GM18508 (cell line): Measurements from ENCODE around the gene ZNF736.
A peak's percentile ranks its signal among the peaks of the same experiment; 100 is the strongest.
"Not testable (repeated sequence)": the region's sequence is repeated elsewhere in the genome, so short reads cannot be mapped to it uniquely, and the experiment has no call there.

ENCODE experiments used
- ATAC-seq: cut with Tn5 transposase; IDR thresholded peaks from one replicate; pipeline ENCODE4 v1.9.1; 2021; ENCODE audit warnings: moderate number of reproducible peaks; ENCODE audit not compliant: insufficient read depth, unreplicated experiment

ZNF736 gene

DNA sequence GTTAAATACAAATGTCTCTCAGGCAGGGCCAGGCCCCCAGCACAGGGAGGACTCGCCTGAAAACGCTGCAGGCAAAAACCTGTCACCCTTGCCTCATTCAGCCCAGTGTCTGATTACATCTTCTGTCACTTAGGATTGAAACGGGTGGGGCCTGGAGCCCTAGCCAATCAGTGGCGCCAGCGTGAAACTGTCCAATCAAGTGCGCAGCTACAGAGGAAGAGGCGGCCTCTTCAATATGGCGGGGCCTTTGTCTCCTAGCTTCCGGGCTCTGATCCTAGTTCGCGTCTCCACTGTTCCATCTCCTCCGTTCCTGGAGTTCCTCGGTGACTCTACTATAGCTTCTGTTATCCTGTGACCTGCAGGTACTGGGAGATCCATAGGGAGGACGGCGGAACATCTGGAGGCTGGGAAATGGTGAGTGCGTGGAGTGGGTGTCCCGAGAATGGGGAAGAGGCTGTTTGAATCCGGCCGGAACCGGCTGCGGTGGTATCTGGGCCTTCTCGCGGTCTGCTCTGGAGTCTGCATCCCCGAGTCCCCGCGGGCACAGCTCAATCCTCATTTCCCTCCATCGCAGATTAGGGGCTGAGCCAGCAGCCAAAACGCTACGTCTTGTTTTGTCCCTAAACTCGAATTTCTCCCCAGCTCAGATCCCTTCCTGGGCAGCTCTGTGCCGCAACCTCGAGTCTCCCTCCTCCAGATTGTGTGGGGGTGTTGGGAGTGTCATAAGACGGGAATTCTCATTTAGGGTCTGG, at the start of gene ZNF736:
Gene ZNF736 (plus strand): TSS at position 222 of the 752 bp plus-strand sequence. CDS start 190 bp downstream, at position 412.
- peak; percentile 100 for ATAC-seq

DNA sequence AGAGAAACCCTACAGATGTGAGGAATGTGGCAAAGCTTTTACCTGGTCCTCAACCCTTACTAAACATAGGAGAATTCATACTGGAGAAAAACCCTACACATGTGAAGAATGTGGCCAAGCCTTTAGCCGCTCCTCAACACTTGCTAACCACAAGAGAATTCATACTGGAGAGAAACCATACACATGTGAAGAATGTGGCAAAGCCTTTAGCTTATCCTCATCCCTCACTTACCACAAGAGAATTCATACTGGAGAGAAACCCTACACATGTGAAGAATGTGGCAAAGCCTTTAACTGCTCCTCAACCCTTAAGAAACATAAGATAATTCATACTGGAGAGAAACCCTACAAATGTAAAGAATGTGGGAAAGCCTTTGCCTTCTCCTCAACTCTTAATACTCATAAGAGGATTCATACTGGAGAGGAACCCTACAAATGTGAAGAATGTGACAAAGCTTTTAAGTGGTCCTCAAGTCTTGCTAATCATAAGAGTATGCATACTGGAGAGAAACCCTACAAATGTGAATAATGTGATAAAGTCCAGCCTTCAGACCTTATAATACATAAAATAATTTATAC, 47.3 kb upstream of the ZNF736 start:
- no peak for ATAC-seq

DNA sequence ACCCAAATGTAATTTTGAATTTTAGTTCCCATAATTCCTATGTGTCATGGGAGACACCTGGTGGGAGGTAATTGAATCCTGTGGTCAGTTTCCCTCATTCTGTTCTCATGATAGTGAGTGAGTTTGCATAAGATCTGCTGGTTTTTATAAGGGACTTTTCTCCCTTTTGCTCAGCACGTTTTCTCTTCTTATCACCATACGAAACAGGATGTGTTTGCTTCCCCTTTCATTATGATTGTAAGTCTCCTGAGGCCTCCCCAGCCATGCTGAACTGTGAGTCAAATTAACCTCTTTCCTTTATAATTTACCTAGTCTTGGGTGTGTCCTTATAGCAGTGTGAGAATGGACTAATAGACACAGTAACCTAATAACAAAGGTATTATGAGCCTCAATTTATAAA, 36.1 kb upstream of the ZNF736 start:
- no peak for ATAC-seq

DNA sequence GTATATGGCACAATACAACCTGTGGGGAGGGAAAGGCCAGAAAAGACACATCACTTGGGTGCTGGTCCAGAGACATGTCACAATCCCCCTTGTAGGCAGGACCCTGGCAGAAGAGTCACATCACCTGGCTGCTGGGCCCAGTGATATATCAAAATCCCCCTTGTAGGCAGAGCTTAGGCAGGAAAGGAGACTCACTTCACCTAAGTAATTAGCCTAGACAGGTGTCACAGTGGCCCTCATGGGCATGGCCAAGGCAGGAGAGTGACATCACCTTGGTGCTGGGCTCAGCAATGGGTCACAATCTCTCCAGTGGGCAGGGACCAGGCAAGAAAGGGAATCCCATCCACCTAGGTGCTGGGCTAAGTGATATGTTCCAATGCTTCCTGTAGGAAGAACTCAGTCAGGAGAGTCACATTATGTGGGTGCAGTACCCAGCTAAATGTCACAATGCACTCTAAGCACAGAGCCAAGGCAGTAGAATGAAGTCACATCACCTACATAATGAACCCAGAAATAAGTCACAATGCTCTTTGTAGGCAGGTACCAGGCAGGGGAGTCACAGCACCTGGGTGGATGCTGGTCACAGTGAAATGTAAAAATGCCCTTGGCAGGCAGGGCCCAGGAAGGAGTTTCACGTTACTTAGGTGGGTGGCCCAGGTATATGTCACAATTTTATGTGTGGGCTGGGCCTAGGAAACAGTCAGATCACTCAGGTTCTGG, 18.9 kb upstream of the ZNF736 start:
- no peak for ATAC-seq

DNA sequence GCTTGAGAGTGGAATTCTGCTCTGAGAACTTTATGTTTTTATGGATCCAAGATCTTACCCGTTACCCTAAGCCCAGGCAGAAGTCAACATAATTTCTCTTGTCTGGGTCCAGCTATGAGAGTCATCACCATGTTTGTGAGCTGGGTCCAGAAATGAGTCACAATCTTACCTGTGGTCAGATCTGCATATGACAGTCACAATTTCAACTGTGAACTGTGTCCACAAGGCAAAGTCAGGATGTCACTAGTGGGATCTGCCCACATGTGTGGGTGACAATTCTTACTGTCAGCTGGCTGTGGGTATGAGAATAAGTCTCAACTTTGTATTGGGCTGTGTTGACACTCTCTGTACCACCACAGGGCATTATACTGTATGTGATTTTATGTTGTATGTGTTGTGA, 16.3 kb upstream of the ZNF736 start:
- not testable (repeated sequence) for ATAC-seq

DNA sequence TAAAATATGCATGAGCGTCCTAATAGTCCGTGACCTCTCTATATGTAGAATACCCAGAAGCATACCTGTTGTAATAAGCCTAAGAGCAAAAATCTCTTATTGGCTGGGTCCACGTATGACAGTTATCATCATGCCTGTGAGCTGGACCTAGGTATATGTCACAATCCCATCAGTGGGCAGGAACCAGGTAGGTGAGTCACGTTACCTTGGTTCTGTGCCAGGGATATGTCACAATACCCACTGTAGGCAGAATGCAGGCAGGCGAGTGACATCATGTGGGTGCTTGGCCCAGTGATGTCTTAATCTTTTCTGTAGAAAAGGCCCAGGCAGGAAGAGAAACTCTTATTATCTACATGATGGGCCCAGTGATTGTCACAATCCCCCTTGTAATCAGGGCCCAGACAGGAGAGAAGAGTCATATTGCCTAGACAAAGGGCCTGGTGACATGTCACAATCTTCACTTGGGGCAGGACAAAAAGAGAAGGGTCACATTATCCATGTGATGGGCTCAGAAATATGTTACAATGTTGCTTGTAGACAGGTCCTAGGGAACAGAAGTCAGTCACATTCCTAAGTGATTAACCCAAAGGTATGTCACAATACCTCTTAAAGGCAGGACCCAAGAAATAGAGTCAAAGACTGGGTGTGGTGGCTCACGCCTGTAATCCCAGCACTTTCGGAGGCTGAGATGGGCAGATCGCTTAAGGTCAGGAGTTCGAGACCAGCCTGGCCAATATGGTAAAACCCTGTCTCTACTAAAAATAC, 12.9 kb upstream of the ZNF736 start:
- ATAC-seq = no peak

DNA sequence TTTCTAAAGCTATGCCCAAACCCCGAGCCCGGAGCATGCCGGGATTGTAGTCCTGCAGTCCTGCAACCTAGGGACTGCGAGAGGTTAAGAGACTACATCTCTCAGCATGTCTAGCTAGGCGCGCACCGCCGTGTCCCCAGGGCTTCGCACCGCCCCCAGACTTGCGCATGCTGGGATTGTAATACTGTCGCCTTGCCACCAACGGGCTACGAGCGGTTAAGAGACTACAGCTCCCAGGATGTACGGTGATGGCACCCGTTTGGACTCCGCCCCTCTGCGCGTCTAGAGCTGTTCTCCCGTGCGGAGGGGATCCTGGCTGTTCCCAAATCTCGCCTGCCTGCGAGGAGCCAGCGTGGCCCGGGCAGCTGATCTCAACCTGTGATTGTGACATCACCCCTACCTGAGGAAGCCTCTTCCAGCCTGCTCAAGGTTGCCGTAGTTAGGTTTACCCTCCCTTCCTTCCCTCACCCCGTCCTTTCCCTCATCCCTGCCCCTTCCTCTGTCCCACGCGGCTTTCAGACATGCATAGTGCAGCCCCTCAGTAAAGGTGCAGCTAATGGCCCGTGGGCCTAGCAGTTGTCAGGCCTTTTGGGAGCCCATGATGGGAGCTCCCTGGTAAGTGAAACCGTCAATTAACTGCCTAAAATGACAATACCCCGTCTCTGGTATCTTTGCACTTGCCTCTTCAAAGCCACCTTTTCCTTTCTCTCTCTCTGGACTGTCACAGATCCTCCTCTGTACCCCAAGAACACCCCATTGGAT, 6.3 kb upstream of the ZNF736 start:
- ATAC-seq = peak; percentile 98

DNA sequence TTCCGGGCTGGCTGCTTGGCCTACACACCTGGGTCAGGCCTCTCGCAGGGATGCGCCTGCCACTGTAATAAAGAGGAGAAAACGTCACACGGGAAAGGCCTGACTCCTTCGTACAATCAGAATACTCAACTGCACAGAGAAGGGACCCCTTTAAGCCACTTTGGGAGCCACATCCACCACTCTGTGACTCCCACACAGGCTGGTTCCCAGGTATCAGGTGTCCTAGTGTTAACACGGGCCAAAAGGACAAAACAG, 5.8 kb upstream of the ZNF736 start:
- ATAC-seq = no peak

DNA sequence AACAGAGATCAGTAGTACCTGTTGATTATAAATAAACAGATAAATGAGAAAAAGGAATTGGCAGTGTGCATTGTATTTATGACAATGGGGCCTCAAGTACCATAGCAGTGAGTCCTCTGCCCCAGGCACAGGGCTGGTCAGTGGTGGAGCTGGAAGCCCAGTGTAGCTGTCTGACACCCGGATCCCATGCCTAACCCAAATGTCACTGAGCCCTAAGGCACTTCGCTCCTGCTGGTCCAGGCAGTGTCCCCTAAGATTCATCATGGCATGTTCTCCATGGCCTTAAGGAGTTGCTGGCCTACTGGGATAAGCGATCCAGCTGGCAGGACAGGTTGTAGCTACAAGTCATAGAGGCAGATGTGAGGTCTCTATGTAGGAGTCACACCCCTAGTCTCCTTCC, 3.3 kb upstream of the ZNF736 start:
- ATAC-seq = no peak

DNA sequence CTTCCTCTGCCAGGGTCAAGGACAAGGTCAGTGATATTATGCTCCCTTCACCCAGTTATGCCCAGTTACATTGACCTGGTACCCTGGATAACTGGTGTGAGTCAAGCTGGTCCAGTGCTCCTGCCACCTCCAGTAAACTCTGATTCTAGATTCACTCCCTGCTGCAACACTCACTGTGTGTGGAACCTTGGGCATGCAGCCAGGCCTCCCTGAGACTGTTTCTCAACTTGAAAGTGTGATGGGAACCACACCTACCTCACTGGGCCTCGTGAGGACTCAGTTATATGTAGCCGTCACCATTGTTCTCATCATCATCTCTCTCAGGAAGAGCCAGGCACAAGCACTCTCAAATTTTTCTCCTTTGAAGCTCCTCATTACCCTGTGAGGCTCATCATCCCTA, 935 bp upstream of the ZNF736 start:
- no peak for ATAC-seq

DNA sequence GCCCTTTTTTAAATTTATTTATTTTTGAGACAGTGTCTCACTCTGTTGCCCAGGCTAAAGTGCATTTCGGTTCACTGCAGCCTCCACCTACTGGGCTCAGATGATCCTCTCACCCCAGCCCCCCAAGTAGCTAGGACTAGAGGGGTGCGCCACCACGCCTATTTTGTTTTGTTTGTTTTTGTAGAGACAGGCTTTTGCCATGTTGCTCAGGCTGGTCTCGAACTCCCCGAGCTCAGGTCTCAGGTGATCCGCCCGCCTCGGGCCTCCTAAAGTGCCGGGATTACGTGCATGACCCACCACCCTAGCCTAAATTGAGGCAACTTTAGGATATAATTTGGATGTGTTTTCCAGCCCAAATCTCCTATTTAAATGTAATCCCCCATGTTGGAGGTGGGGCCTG, 805 bp downstream of the ZNF736 start:
- no peak for ATAC-seq

DNA sequence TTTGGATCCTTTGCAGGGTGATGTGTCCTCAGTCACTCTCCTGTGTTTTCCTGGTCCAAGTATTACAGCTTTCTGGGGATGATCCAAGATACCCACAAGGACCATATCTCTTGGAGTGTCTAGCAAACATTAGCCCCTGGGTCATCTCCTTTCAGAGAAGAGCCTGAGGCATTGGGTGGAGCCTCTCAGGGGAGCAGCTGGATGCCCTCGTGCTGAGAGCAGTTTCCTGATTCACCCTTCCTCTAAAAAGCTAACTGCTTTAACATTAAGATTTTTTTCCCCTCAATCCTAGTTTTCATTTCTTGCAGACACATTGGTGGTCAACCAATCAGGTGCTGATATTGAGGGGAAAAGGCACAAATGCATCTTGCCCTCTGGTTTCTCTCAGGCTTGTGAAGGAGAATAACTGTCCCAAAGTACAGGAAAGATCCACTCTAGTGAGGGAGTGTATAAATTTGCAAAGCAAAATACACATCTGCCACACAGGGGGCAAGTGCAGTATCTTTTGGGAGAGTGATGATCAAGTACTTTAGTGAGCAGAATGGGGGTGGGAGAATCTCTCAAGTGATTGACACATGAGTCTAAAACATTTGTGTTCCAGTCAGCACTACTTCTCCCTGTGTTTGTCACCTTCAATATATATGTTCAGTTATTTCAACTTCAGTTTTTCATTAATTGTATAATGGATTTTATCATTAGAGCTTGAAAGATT, 2.4 kb downstream of the ZNF736 start:
- not testable (repeated sequence) for ATAC-seq

DNA sequence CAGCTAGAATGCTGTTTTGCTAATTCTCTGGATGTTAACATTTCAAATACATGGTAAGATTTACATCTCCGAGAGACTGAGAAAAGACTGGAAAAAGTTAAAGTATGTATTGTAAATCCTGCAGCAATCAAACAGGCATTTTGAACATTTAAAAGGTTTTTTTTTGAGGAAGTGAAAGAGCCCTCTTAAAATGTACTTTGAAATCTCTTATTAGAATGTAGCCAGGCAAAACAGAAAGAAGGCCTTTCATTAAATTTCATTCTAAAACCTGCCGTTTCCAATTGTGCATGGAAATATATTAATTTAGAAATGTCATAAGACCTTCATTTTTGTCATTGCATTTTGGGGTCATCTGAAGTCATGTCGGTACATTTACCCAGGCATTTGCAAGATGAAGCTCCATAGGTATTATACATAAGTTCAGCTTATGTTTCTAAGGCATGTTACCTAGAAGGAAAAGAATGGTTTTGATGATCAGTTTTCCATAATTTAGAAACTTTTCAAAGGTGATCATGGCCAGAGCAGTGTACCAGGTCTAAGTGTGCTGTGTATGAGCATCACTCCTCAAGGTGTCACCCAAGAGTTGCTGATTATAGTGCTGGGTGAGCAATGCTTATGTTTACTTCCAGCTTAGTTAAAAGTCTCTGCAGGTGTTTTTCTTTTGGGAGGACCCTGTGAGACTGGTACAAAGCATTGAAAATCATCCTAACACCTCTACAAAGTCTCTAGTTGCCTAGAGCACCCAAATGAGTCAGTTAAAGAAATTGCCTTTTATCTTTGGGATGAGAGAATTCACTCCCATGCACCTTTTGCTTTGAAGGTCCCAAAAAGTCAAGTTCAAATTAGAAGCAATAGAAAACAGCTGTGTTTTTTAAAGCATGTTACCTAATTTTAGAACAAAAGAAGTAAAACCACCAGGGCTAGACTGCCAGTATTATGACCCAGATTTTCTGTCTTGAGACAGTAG, 7.1 kb downstream of the ZNF736 start:
- no peak for ATAC-seq

DNA sequence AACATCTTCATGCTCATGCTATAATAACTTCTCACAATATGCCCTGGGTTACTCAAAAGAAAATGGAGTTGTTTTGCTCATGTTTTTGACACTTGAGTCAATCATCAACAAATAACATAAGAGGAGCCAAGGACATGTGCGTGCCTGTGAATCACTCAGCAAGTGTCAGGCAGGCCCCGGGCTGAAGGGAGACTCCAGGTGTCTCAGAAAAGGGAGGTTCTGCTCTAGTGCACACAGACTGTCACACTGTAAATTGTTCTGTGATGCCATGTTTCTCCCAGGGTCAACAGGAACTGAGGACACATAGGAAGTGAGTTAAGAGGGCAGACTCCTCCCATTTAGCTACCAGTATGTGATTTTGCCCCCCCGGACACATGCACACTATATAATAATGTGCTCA, 10.4 kb downstream of the ZNF736 start:
- not testable (repeated sequence) for ATAC-seq

DNA sequence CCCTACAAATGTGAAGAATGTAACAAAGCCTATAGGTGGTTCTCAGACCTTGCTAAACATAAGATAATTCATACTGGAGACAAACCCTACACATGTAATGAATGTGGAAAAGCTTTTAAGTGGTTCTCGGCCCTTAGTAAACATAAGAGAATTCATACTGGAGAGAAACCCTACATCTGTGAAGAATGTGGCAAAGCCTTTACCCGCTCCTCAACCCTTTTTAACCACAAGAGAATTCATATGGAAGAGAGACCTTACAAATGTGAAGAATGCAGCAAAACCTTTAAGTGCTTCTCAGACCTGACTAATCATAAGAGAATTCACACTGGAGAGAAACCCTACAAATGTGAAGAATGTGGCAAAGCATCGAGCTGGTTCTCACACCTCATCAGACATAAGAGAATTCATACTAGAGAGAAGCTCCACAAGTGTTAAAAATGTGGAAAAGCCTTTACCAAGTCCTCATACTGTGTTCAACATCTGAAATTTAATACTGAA, 35.0 kb downstream of the ZNF736 start:
- not testable (repeated sequence) for ATAC-seq

DNA sequence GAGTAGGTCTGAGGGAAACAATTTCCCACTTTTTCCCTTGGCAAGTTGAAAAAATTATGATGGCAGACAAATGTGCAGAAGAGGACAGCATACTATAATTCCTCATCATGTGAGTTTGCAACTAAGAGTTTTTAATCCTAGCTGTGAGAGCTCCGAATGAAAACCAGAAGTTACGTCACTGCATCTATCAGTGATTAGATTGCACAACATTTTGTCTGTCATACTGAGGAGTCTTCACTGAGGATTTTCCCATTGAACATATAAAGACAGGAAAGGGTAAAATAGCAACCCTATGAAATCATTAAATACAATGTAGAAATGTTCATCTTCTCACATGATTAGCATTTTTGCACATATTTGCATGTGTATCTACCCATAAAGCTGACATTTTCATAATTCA, 45.8 kb downstream of the ZNF736 start:
- ATAC-seq = no peak

DNA sequence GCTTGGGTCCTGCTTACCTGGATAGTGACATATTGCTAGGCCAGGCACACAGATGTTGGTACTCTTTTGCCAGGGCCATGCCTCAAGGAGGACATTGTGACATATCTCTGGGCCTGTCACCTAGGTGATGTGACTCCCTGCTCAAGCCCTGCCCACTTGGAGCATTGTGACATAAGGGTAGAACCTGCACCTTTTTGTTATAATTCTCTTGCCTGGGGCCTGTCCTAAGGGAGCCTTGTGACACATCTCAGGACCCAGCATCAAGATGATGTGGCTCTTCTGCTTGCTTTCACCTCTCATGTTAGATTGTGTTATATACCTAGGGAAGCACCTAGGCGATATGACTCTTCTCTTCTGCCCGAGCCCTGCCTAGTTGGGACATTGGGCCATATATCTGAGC, 57.4 kb downstream of the ZNF736 start:
- no peak for ATAC-seq

DNA sequence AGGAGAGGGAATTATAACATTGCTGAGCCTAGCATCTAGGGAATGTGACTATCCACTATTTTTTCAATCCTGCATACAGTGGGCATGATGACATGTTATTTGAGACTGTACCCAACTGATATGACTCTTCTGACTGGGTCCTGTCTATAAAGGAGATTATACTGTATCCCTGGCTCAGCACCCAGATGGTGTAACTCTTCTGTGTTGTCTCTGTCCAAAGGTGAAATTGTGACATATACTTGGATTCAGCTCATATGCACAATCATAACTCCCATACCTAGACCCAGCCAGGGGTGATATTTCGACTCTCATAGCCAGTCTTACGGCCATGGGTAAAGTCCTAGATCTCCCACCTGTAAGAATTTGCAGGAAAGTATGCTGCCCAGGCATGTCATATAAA, 59.3 kb downstream of the ZNF736 start:
- no peak for ATAC-seq
